Stomach (tissue), 4 donors: ENCODE measurements around the gene PAX4.

Experiments
- CTCF ChIP-seq, 7 experiments: fragments of 450-650 bp in 4 of 7; fragments of 200-600 bp in 3 of 7; sonication (generic) in 3 of 7; IDR thresholded peaks; one replicate each; pipeline ENCODE4 v1.5.1; 2016 to 2019; ENCODE audit warnings: antibody characterized with exemption in 7 of 7, control low read depth in 2 of 7, mild to moderate bottlenecking in 1 of 7
- EP300 ChIP-seq: sonication (generic); formaldehyde crosslinking; IDR thresholded peaks from one replicate; pipeline ENCODE4 v1.6.1; 2017; ENCODE audit warnings: antibody characterized with exemption
- POLR2AphosphoS5 ChIP-seq, 3 donors: sonication (generic); formaldehyde crosslinking; IDR thresholded peaks; one replicate each; pipeline ENCODE4 v1.6.1; 2016; ENCODE audit warnings: antibody characterized with exemption in 3 of 3

- TF ChIP-seq CTCF (IDR thresholded peaks at IDR 0.05) (no peak), EP300 (no peak), POLR2AphosphoS5 (IDR thresholded peaks at IDR 0.05) (no peak)
These were observed 49.2 kb upstream of the PAX4 start for GRCh38 chr7:127667017-127667670.
